Lower leg skin (tissue), 3 donors: Measurements from ENCODE around the gene CEACAM1.

Experiments used
- POLR2A ChIP-seq, 2 donors: fragments of 450-650 bp; IDR thresholded peaks; one replicate each; pipeline ENCODE4 v1.6.1; 2016 to 2017; ENCODE audit warnings: antibody characterized with exemption in 2 of 2, mild to moderate bottlenecking in 1 of 2, moderate library complexity in 1 of 2
- TF ChIP-seq, protein P1 (sequence below), 3 donors: fragments of 450-650 bp; IDR thresholded peaks; one replicate each; pipeline ENCODE4 v1.5.1; 2016; ENCODE audit warnings: antibody characterized with exemption in 3 of 3, mild to moderate bottlenecking in 3 of 3, moderate library complexity in 2 of 3

DNA sequence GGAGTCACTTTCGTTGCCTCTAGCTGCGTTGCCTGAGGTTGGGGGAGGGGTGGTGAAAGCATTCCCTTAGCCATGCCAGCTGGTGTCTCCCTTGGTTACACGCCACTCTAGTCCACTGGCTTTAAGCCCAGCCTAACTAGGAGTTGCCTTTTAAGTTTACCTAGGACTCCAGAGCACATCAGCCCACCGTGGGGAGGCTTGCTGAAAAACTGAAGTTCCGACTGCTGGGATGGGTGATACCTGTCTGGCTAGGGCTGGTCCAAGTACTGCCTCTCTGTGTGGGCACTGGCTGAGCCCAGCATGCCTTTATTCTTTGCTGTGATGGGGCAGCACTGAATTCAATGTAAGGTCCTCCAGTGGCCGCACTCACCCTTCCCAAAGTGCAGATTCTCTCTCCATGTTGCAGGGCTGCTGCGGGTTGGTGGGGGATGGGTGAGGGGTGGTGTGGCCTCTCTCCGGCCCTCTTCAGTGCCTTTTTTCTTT lies 11.8 kb upstream of the CEACAM1 start:
- TF ChIP-seq, protein P1, sequence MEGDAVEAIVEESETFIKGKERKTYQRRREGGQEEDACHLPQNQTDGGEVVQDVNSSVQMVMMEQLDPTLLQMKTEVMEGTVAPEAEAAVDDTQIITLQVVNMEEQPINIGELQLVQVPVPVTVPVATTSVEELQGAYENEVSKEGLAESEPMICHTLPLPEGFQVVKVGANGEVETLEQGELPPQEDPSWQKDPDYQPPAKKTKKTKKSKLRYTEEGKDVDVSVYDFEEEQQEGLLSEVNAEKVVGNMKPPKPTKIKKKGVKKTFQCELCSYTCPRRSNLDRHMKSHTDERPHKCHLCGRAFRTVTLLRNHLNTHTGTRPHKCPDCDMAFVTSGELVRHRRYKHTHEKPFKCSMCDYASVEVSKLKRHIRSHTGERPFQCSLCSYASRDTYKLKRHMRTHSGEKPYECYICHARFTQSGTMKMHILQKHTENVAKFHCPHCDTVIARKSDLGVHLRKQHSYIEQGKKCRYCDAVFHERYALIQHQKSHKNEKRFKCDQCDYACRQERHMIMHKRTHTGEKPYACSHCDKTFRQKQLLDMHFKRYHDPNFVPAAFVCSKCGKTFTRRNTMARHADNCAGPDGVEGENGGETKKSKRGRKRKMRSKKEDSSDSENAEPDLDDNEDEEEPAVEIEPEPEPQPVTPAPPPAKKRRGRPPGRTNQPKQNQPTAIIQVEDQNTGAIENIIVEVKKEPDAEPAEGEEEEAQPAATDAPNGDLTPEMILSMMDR (IDR thresholded peaks at IDR 0.05): no peak
- no peak for TF ChIP-seq POLR2A (IDR thresholded peaks at IDR 0.05)
